K562 (cell line): ENCODE data around the gene OPRD1. TPM values are rescaled to one million over a fixed set of nuclear protein-coding genes. Genes with fewer than 3 reads are reported as not detected.

ENCODE experiments used
- RAD21 ChIP-seq, 2 experiments: fragments of 250-450 bp in 1 of 2; fragments of 450-650 bp in 1 of 2; sonication (Bioruptor Pico) in 1 of 2; formaldehyde crosslinking in 1 of 2; IDR thresholded peaks in 1 of 2; conservative IDR thresholded peaks in 1 of 2; 2 replicates each; pipeline versions ENCODE4 v1.4.0 to v1.8.0; 2020 to 2022; ENCODE audit warnings: mild to moderate bottlenecking in 2 of 2, moderate library complexity in 1 of 2
- YY1 ChIP-seq, 3 experiments: IDR thresholded peaks; 2 replicates each; pipeline ENCODE4 v1.6.1; 2011; ENCODE audit warnings: low read length in 2 of 3, mild to moderate bottlenecking in 2 of 3, moderate library complexity in 2 of 3, borderline replicate concordance in 1 of 3, control low read depth in 1 of 3, low read depth in 1 of 3; ENCODE audit not compliant: insufficient read depth in 3 of 3, insufficient replicate concordance in 2 of 3, control insufficient read depth in 1 of 3, insufficient read length in 1 of 3; ENCODE audit errors: extremely low read depth in 1 of 3
- ZFPM2 ChIP-seq: fragments of 250-450 bp; sonication (Bioruptor Pico); IDR thresholded peaks from 2 replicates; pipeline ENCODE4 v1.5.1; 2022; ENCODE audit warnings: mild to moderate bottlenecking
- ZNF140 ChIP-seq: fragments of 250-450 bp; sonication (Bioruptor Pico); IDR thresholded peaks from 2 replicates; pipeline ENCODE4 v1.8.0; 2021; ENCODE audit warnings: moderate library complexity, mild to moderate bottlenecking, inconsistent platforms
- polyA plus RNA-seq, 8 experiments: library from polyadenylated mRNA; depleted of rRNA in 4 of 8; stranded (reverse) in 5 of 8; unstranded in 3 of 8; fragments of >200 nt; fragmentation: Nextera tagmentation in 2 of 8; fragmentation: Illumina TruSeq in 1 of 8; extraction: Ambion mirVana in 2 of 8; extraction: Trizol in 1 of 8; gene quantifications; 2 replicates each; pipeline versions ENCODE4 v1.2.1 to v1.2.3, GENCODE V29; 2011 to 2014; ENCODE audit warnings: inconsistent platforms in 1 of 8, missing spikeins in 1 of 8
- total RNA-seq, 7 experiments: library from RNA; depleted of rRNA in 6 of 7; stranded (reverse); fragments of >200 nt in 6 of 7; fragmentation: Illumina TruSeq in 2 of 7; extraction: Trizol in 2 of 7; gene quantifications; 2 replicates each; pipeline versions ENCODE4 v1.2.1 to v1.2.3, GENCODE V29; 2011 to 2021; ENCODE audit warnings: low replicate concordance in 1 of 7
- TF ChIP-seq, protein P1 (sequence below): fragments of 450-650 bp; IDR thresholded peaks from 2 replicates; pipeline ENCODE4 v1.6.1; 2017; ENCODE audit warnings: antibody characterized with exemption, mild to moderate bottlenecking
- TF ChIP-seq, protein P2 (sequence below), 2 experiments: IDR thresholded peaks in 1 of 2; conservative IDR thresholded peaks in 1 of 2; 2 replicates each; pipeline ENCODE4 v1.6.1; 2016; ENCODE audit warnings: low read depth in 2 of 2, mild to moderate bottlenecking in 1 of 2, missing compliant biosample characterization in 1 of 2, missing genetic modification characterization in 1 of 2, moderate library complexity in 1 of 2
- TF ChIP-seq, protein P3 (sequence below), 3 experiments: IDR thresholded peaks in 2 of 3; conservative IDR thresholded peaks in 1 of 3; 2 replicates each; pipeline ENCODE4 v1.5.1; 2011 to 2012; ENCODE audit warnings: low read length in 3 of 3, mild to moderate bottlenecking in 3 of 3, control low read depth in 2 of 3, improper control_type of control experiment in 1 of 3, inconsistent platforms in 1 of 3, low read depth in 1 of 3, mixed read lengths in 1 of 3, moderate library complexity in 1 of 3; ENCODE audit not compliant: insufficient read depth in 2 of 3
- TF ChIP-seq, protein P4 (sequence below): IDR thresholded peaks from 2 replicates; pipeline ENCODE4 v1.6.1; 2012; ENCODE audit warnings: low read depth, low read length, improper control_type of control experiment, borderline replicate concordance
- TF ChIP-seq, protein P5 (sequence below), 2 experiments: fragments of 450-650 bp; conservative IDR thresholded peaks; 2 replicates each; pipeline ENCODE4 v1.6.1; 2017; ENCODE audit warnings: mild to moderate bottlenecking in 2 of 2, moderate library complexity in 2 of 2

OPRD1 gene
- total and polyA plus RNA-seq, 9 of the 15 experiments (the other 6 are each of a cell fraction or from before 2014, with no cell fraction given): under 0.01 to 0.03 (median under 0.01) TPM; not detected in 6

DNA sequence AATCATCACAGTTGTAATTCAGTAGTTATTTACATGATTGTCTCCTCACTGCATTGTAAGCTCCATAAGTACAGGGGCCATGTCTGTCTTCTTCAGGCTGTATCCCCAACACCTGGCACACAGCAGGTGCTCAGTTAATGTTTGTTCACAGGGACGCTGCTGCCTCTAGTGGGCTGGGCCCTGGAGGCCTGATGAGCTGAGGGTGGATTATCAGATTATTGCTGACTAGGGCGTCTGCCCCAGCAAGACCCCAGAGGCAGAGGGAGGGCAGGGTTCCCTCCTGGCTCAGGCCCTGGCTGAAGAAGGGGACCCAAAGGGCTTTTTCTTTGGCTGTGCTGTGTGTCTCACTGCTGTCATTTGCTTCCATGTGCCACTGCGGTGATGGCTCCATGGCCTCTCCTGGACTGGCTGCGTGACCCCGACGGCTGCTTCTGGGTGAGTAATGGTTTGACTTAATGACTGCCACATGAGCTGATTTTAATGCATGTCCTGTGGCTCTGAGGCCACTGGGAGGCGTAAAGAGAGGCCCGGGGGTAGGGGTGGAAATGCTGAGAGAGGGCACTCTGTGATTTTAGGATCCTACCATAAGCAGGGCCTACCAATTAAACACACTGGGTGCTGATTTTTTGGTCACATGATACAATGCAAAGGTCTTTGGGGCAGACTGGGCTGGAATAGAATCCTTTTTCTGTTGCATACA, 81.6 kb downstream of the OPRD1 start (continued):
- TF ChIP-seq, protein P1, sequence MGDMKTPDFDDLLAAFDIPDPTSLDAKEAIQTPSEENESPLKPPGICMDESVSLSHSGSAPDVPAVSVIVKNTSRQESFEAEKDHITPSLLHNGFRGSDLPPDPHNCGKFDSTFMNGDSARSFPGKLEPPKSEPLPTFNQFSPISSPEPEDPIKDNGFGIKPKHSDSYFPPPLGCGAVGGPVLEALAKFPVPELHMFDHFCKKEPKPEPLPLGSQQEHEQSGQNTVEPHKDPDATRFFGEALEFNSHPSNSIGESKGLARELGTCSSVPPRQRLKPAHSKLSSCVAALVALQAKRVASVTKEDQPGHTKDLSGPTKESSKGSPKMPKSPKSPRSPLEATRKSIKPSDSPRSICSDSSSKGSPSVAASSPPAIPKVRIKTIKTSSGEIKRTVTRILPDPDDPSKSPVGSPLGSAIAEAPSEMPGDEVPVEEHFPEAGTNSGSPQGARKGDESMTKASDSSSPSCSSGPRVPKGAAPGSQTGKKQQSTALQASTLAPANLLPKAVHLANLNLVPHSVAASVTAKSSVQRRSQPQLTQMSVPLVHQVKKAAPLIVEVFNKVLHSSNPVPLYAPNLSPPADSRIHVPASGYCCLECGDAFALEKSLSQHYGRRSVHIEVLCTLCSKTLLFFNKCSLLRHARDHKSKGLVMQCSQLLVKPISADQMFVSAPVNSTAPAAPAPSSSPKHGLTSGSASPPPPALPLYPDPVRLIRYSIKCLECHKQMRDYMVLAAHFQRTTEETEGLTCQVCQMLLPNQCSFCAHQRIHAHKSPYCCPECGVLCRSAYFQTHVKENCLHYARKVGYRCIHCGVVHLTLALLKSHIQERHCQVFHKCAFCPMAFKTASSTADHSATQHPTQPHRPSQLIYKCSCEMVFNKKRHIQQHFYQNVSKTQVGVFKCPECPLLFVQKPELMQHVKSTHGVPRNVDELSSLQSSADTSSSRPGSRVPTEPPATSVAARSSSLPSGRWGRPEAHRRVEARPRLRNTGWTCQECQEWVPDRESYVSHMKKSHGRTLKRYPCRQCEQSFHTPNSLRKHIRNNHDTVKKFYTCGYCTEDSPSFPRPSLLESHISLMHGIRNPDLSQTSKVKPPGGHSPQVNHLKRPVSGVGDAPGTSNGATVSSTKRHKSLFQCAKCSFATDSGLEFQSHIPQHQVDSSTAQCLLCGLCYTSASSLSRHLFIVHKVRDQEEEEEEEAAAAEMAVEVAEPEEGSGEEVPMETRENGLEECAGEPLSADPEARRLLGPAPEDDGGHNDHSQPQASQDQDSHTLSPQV: 0 out of 2 replicates have a peak, but pooled peaks have one; percentile 30
- TF ChIP-seq YY1 (IDR thresholded peaks at IDR 0.05; ENCODE audit: borderline replicate concordance in 1 of 3, control insufficient read depth in 1 of 3, extremely low read depth in 1 of 3, insufficient read depth in 3 of 3, insufficient read length in 1 of 3, insufficient replicate concordance in 2 of 3, low read depth in 1 of 3, low read length in 2 of 3) (peak in 1 of 3 experiments; percentile 13), RAD21 (CRISPR knock-in tag; conservative IDR thresholded peaks at IDR 0.05 in 1 of 2, IDR thresholded peaks at IDR 0.05 in 1 of 2) (peak in 1 of 2 experiments; percentile 66; a peak in 2 of 4 replicates), ZNF140 (CRISPR knock-in tag) (no peak), ZFPM2 (CRISPR knock-in tag) (no peak)
- TF ChIP-seq, protein P2, sequence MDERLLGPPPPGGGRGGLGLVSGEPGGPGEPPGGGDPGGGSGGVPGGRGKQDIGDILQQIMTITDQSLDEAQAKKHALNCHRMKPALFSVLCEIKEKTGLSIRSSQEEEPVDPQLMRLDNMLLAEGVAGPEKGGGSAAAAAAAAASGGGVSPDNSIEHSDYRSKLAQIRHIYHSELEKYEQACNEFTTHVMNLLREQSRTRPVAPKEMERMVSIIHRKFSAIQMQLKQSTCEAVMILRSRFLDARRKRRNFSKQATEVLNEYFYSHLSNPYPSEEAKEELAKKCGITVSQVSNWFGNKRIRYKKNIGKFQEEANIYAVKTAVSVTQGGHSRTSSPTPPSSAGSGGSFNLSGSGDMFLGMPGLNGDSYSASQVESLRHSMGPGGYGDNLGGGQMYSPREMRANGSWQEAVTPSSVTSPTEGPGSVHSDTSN (CRISPR knock-in tag; IDR thresholded peaks at IDR 0.05; ENCODE audit: low read depth): no peak
- TF ChIP-seq, protein P2 (tag; conservative IDR thresholded peaks at IDR 0.05; ENCODE audit: low read depth): peak; percentile 50; the same call in 1 of the 2 replicates
- TF ChIP-seq, protein P3, sequence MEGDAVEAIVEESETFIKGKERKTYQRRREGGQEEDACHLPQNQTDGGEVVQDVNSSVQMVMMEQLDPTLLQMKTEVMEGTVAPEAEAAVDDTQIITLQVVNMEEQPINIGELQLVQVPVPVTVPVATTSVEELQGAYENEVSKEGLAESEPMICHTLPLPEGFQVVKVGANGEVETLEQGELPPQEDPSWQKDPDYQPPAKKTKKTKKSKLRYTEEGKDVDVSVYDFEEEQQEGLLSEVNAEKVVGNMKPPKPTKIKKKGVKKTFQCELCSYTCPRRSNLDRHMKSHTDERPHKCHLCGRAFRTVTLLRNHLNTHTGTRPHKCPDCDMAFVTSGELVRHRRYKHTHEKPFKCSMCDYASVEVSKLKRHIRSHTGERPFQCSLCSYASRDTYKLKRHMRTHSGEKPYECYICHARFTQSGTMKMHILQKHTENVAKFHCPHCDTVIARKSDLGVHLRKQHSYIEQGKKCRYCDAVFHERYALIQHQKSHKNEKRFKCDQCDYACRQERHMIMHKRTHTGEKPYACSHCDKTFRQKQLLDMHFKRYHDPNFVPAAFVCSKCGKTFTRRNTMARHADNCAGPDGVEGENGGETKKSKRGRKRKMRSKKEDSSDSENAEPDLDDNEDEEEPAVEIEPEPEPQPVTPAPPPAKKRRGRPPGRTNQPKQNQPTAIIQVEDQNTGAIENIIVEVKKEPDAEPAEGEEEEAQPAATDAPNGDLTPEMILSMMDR (IDR thresholded peaks at IDR 0.05 in 2 of 3, conservative IDR thresholded peaks at IDR 0.05 in 1 of 3; ENCODE audit: insufficient read depth in 2 of 3, low read depth in 1 of 3, low read length in 3 of 3): peak; percentile 68 to 75 (median 73)
- TF ChIP-seq, protein P4, sequence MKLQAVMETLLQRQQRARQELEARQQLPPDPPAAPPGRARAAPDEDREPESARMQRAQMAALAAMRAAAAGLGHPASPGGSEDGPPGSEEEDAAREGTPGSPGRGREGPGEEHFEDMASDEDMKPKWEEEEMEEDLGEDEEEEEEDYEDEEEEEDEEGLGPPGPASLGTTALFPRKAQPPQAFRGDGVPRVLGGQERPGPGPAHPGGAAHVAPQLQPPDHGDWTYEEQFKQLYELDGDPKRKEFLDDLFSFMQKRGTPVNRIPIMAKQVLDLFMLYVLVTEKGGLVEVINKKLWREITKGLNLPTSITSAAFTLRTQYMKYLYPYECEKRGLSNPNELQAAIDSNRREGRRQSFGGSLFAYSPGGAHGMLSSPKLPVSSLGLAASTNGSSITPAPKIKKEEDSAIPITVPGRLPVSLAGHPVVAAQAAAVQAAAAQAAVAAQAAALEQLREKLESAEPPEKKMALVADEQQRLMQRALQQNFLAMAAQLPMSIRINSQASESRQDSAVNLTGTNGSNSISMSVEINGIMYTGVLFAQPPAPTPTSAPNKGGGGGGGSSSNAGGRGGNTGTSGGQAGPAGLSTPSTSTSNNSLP: peak; percentile 16; the same call in 1 of the 2 replicates
- TF ChIP-seq, protein P5, sequence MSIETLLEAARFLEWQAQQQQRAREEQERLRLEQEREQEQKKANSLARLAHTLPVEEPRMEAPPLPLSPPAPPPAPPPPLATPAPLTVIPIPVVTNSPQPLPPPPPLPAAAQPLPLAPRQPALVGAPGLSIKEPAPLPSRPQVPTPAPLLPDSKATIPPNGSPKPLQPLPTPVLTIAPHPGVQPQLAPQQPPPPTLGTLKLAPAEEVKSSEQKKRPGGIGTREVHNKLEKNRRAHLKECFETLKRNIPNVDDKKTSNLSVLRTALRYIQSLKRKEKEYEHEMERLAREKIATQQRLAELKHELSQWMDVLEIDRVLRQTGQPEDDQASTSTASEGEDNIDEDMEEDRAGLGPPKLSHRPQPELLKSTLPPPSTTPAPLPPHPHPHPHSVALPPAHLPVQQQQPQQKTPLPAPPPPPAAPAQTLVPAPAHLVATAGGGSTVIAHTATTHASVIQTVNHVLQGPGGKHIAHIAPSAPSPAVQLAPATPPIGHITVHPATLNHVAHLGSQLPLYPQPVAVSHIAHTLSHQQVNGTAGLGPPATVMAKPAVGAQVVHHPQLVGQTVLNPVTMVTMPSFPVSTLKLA (conservative IDR thresholded peaks at IDR 0.05): peak; percentile 15 to 42; a peak in 1 of 4 replicates
